OCI-LY3 (cell line): ENCODE measurements around the gene FILIP1L.

Source experiments
- H2AFZ ChIP-seq: fragments of 200-600, 300-600 bp; shearing (Covaris generic); 2 replicates; pipeline ENCODE4 v1.6.0; 2014; ENCODE audit warnings: antibody characterized with exemption, low read depth, low read length
- H3K27ac ChIP-seq: fragments of 200-600, 300-600 bp; sonication (generic); 2 replicates; pipeline ENCODE4 v1.5.1; 2014; ENCODE audit warnings: mild to moderate bottlenecking, low read length, moderate library complexity, mixed read lengths
- H3K27me3 ChIP-seq: fragments of 200-600, 300-600 bp; sonication (generic); 2 replicates; pipeline ENCODE4 v1.6.1; 2014; ENCODE audit warnings: low read depth, low read length, mixed read lengths
- H3K36me3 ChIP-seq: fragments of 200-600, 300-600 bp; sonication (generic); replicated peaks from 2 replicates; pipeline ENCODE3; 2014; ENCODE audit warnings: low read depth, low read length, mixed read lengths
- H3K4me1 ChIP-seq: fragments of 300-600, 200-600 bp; sonication (generic); 2 replicates; pipeline ENCODE4 v1.6.1; 2014; ENCODE audit warnings: low read length, mixed read lengths
- H3K4me2 ChIP-seq: fragments of 200-600, 300-600 bp; sonication (generic); 2 replicates; pipeline ENCODE4 v1.6.1; 2014; ENCODE audit warnings: low read length, mixed read lengths
- H3K4me3 ChIP-seq: fragments of 300-600, 200-600 bp; sonication (generic); 2 replicates; pipeline ENCODE4 v1.5.1; 2014; ENCODE audit warnings: antibody characterized with exemption, mild to moderate bottlenecking, low read length, moderate library complexity
- H3K79me2 ChIP-seq: fragments of 300-600, 200-600 bp; shearing (Covaris generic); 2 replicates; pipeline ENCODE4 v1.6.1; 2014; ENCODE audit warnings: mild to moderate bottlenecking, low read length, mixed read lengths
- H3K9ac ChIP-seq: fragments of 300-600, 200-600 bp; shearing (Covaris generic); 2 replicates; pipeline ENCODE4 v1.6.0; 2014; ENCODE audit warnings: mild to moderate bottlenecking, low read length, moderate library complexity
- H3K9me3 ChIP-seq: fragments of 200-600, 300-600 bp; shearing (Covaris generic); 2 replicates; pipeline ENCODE4 v1.6.1; 2014; ENCODE audit warnings: low read length, mixed read lengths; ENCODE audit not compliant: insufficient read depth
- H4K20me1 ChIP-seq: fragments of 200-600, 300-600 bp; sonication (generic); 2 replicates; pipeline ENCODE4 v1.6.1; 2016; ENCODE audit warnings: low read length, mixed read lengths; ENCODE audit not compliant: insufficient read depth
- EZH2phosphoT487 ChIP-seq: fragments of 200-600 bp; shearing (Covaris generic); IDR thresholded peaks from 2 replicates; pipeline ENCODE4 v1.6.1; 2018; ENCODE audit warnings: antibody characterized with exemption, mixed run types, low read depth
- TF ChIP-seq, protein P1 (sequence below): fragments of 200-600, 300-600 bp; sonication (generic); IDR thresholded peaks from 2 replicates; pipeline ENCODE4 v1.5.1; 2014; ENCODE audit warnings: antibody characterized with exemption, low read length, low read depth

The FILIP1L gene

DNA sequence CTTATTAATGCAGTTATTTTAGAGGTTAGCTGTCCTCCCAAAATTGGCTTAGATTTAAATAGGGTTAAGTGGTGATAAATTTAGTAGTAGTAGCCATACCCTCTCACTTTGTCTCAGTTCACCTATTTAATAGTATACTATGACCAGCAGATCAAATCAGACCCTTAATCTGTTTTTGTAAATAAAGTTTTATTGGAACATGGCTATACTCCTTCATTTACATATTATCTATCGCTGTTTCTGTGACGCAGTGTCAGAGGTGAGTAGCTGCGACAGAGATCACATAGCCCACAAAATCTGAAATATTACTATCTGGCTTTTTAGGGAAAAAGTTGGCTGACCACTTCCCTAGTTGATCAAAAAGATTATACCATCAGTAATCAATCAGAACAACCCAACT lies 113.2 kb downstream of the FILIP1L start:
- peaks cover 29% of the 10 kb centered on the region for H3K4me1 ChIP-seq
- H3K27ac ChIP-seq = no peak overlapping the region

DNA sequence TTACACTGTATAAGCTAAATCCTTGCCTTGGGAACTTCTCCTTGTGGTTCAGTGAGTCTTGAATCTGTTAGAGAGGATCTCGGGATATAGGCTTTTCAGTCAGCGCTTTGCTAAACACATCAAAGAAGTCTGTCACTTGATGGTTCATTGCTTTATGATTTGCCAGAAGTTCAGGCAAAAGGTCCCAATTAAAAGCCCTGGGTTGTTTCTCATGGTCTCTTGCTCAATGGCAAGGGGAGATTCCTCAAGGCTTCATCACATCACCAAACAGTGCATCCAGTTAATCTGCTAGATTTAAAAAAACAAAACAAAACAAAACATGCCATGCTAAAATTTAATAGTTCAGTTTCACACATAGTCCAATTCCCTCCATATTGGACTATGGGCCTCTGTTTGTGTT lies 114.8 kb downstream of the FILIP1L start:
- no peak overlapping the region for H2AFZ ChIP-seq

More for the DNA sequence above, 113.2 kb downstream of the FILIP1L start:
- H4K20me1 ChIP-seq = peaks cover 4% of the 10 kb centered on the region; the same call in 1 of the 2 replicates
- H3K79me2 ChIP-seq = peaks cover 10% of the 10 kb centered on the region; the same call in 1 of the 2 replicates
- no peaks in the 10 kb centered on the region for H3K9me3 ChIP-seq
- no peak overlapping the region for H3K4me2 ChIP-seq
- H3K9ac ChIP-seq = no peak overlapping the region
- H3K27me3 ChIP-seq = no peaks in the 10 kb centered on the region
- H3K4me3 ChIP-seq = no peak overlapping the region
- no peaks in the 10 kb centered on the region for H3K36me3 ChIP-seq
- no peak overlapping the region for H2AFZ ChIP-seq
- TF ChIP-seq, protein P1, sequence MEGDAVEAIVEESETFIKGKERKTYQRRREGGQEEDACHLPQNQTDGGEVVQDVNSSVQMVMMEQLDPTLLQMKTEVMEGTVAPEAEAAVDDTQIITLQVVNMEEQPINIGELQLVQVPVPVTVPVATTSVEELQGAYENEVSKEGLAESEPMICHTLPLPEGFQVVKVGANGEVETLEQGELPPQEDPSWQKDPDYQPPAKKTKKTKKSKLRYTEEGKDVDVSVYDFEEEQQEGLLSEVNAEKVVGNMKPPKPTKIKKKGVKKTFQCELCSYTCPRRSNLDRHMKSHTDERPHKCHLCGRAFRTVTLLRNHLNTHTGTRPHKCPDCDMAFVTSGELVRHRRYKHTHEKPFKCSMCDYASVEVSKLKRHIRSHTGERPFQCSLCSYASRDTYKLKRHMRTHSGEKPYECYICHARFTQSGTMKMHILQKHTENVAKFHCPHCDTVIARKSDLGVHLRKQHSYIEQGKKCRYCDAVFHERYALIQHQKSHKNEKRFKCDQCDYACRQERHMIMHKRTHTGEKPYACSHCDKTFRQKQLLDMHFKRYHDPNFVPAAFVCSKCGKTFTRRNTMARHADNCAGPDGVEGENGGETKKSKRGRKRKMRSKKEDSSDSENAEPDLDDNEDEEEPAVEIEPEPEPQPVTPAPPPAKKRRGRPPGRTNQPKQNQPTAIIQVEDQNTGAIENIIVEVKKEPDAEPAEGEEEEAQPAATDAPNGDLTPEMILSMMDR = no peak
- no peak for TF ChIP-seq EZH2phosphoT487

DNA sequence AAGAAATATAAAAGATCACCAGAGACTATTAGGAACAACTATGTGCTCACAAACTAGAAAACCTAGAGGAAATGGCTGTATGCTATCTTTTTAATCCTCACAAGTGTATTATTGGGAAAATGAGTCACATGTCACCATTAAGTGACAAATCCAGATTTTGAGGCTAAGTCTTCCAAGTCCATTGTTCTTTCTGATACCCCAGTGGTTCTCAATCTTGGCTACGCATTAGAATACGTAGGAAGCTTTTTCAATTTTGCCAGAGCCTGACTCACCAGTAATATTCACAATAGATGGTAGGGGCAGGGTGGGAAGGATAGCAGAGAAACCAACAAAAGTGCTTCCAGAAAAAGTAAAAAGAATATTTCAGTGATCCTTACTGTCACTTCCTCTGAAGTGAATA lies 117.0 kb downstream of the FILIP1L start:
- TF ChIP-seq EZH2phosphoT487 = no peak
- TF ChIP-seq, protein P1 = no peak
- Histone ChIP-seq H3K79me2 (peaks cover 4% of the 10 kb centered on the region; the same call in 1 of the 2 replicates), H3K27ac (no peak overlapping the region), H3K9me3 (no peaks in the 10 kb centered on the region), H3K4me2 (no peak overlapping the region), H3K4me3 (no peak overlapping the region), H3K36me3 (no peaks in the 10 kb centered on the region), H2AFZ (no peak overlapping the region), H3K27me3 (no peaks in the 10 kb centered on the region), H3K4me1 (no peaks in the 10 kb centered on the region), H3K9ac (no peak overlapping the region), H4K20me1 (no peaks in the 10 kb centered on the region)

More for the DNA sequence above, 114.8 kb downstream of the FILIP1L start:
- Histone ChIP-seq H3K27ac (no peak overlapping the region), H3K9me3 (no peaks in the 10 kb centered on the region), H3K4me1 (peaks cover 21% of the 10 kb centered on the region), H3K36me3 (no peaks in the 10 kb centered on the region), H3K4me3 (no peak overlapping the region), H4K20me1 (peaks cover 4% of the 10 kb centered on the region; the same call in 1 of the 2 replicates), H3K4me2 (no peak overlapping the region), H3K79me2 (peaks cover 2% of the 10 kb centered on the region; the same call in 1 of the 2 replicates), H3K9ac (no peak overlapping the region), H3K27me3 (no peaks in the 10 kb centered on the region)
- TF ChIP-seq, protein P1 = no peak
- no peak for TF ChIP-seq EZH2phosphoT487

DNA sequence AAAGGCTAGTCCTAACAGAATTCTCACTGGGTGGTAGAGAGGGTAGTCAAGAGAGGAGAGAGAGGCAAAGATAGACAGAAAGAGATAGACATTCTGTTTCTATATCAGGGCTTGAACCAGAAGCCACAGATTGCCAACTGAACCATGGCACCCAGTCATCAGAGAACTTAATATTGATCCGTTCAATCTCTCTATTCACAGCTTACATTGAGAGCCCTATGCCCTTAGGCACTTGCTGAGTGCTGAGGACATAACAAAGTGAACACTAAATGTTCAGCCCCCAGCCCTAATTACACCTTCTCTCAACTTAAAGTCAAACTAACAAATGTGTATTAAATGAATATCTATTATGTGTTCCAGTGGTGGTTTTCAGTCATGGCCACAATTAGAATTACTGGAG lies 124.1 kb downstream of the FILIP1L start:
- Histone ChIP-seq H4K20me1 (no peaks in the 10 kb centered on the region), H3K36me3 (no peaks in the 10 kb centered on the region), H3K4me2 (no peak overlapping the region), H3K4me1 (peaks cover 9% of the 10 kb centered on the region), H3K9me3 (no peaks in the 10 kb centered on the region), H3K79me2 (peaks cover 4% of the 10 kb centered on the region; the same call in 1 of the 2 replicates), H3K4me3 (no peak overlapping the region), H3K27ac (no peak overlapping the region), H3K27me3 (no peaks in the 10 kb centered on the region), H2AFZ (no peak overlapping the region), H3K9ac (no peak overlapping the region)
- TF ChIP-seq EZH2phosphoT487 = no peak
- TF ChIP-seq, protein P1 = no peak
